Fibroblast of lung (primary cell): Measurements from ENCODE around the gene VWA8. TPM values are rescaled to one million over a fixed set of nuclear protein-coding genes. Genes with fewer than 3 reads are reported as not detected.

Source experiments
- DNase-seq, 2 donors: peaks; one replicate each; pipeline versions ENCODE4 v3.0.0 to v3.0.0-alpha.2; 2010; ENCODE audit warnings: low read depth in 2 of 2
- H2AFZ ChIP-seq: 2 replicates; pipeline ENCODE4 v1.5.1; 2012; ENCODE audit warnings: low read length, control low read depth, inconsistent platforms
- H3K27ac ChIP-seq: 2 replicates; pipeline ENCODE4 v1.5.1; 2011; ENCODE audit warnings: low read length, control low read depth; ENCODE audit not compliant: insufficient read depth
- H3K27me3 ChIP-seq: 2 replicates; pipeline ENCODE4 v1.5.1; 2011; ENCODE audit warnings: mild to moderate bottlenecking, low read length; ENCODE audit not compliant: control insufficient read depth, insufficient read depth
- H3K36me3 ChIP-seq: 2 replicates; pipeline ENCODE4 v1.5.1; 2011; ENCODE audit warnings: low read length; ENCODE audit not compliant: control insufficient read depth, insufficient read depth
- H3K4me1 ChIP-seq: 2 replicates; pipeline ENCODE4 v1.5.1; 2011; ENCODE audit warnings: low read length; ENCODE audit not compliant: control insufficient read depth, insufficient read depth; ENCODE audit errors: extremely low read depth
- H3K4me2 ChIP-seq: 2 replicates; pipeline ENCODE4 v1.5.1; 2011; ENCODE audit warnings: low read length, control low read depth; ENCODE audit not compliant: insufficient read depth; ENCODE audit errors: extremely low read depth
- H3K4me3 ChIP-seq, 4 experiments: fragments of 200-600 bp in 1 of 4; sonication (generic) in 1 of 4; replicated peaks in 1 of 4; 2 replicates each; pipeline ENCODE4 v1.5.1; 2011 to 2016; ENCODE audit warnings: low read length in 4 of 4, low read depth in 3 of 4, mild to moderate bottlenecking in 3 of 4, control low read depth in 2 of 4, inconsistent platforms in 1 of 4, mixed read lengths in 1 of 4; ENCODE audit not compliant: insufficient read depth in 1 of 4; ENCODE audit errors: control extremely low read depth in 1 of 4
- H3K79me2 ChIP-seq: 2 replicates; pipeline ENCODE4 v1.5.1; 2012; ENCODE audit warnings: mild to moderate bottlenecking, low read length, inconsistent platforms; ENCODE audit not compliant: control insufficient read depth, insufficient read depth
- H3K9ac ChIP-seq: 2 replicates; pipeline ENCODE4 v1.5.1; 2011; ENCODE audit warnings: mild to moderate bottlenecking, low read length, control low read depth; ENCODE audit not compliant: insufficient read depth
- H3K9me3 ChIP-seq: 2 replicates; pipeline ENCODE4 v1.5.1; 2012; ENCODE audit warnings: low read depth, low read length; ENCODE audit not compliant: control insufficient read depth, insufficient read depth
- H4K20me1 ChIP-seq: 2 replicates; pipeline ENCODE4 v1.5.1; 2011; ENCODE audit warnings: low read length; ENCODE audit not compliant: control insufficient read depth, insufficient read depth; ENCODE audit errors: extremely low read depth
- EZH2 ChIP-seq: IDR thresholded peaks from 2 replicates; pipeline ENCODE4 v1.5.1; 2012; ENCODE audit warnings: low read length, control low read depth, mild to moderate bottlenecking; ENCODE audit errors: missing control alignments
- polyA plus RNA-seq, 2 donors: library from polyadenylated mRNA; depleted of rRNA in 1 of 2; stranded (reverse) in 1 of 2; unstranded in 1 of 2; fragments of >200 nt; gene quantifications; 2 replicates each; pipeline ENCODE4 v1.2.1, GENCODE V29; 2011 to 2012; ENCODE audit warnings: missing spikeins in 1 of 2
- total RNA-seq: library from RNA; depleted of rRNA; stranded (reverse); fragments of >200 nt; gene quantifications from 2 replicates; pipeline ENCODE4 v1.2.1, GENCODE V29; 2014
- TF ChIP-seq, protein P1 (sequence below), 2 donors: IDR thresholded peaks in 1 of 2; conservative IDR thresholded peaks in 1 of 2; 1 replicate in 1 of 2; 2 replicates in 1 of 2; pipeline ENCODE4 v1.5.1; 2011 to 2012; ENCODE audit warnings: low read length in 2 of 2, control low read depth in 1 of 2, inconsistent platforms in 1 of 2, low read depth in 1 of 2, mild to moderate bottlenecking in 1 of 2

Gene VWA8
- total and polyA plus RNA-seq, 2 donors (not counting 1 experiment from before 2014, with no cell fraction given): 12.6 to 29.9 TPM

DNA sequence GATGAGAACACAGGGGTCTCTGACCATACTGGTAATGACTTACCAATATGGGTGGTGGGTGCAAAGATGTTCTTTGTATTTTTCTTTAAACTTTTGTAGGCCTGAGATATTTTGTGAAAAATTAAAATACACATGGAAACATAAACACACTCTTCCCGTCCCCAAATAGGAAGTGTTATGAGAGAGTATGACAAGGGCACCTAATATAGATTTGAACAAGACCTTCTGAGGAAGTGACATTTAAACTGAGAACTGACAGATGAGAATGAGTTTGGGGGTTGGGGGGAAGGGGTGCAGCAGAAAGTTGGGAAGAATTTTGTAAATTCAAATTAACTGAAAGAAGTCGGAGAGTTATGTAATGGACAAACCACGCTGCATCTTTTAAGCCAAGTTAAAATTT is 279.3 kb downstream of the VWA8 start:
- Histone ChIP-seq H3K79me2 (no peaks in the 10 kb centered on the region), H3K4me2 (no peak overlapping the region), H3K4me1 (no peaks in the 10 kb centered on the region), H2AFZ (no peak overlapping the region), H4K20me1 (no peaks in the 10 kb centered on the region), H3K36me3 (no peaks in the 10 kb centered on the region), H3K9me3 (no peaks in the 10 kb centered on the region), H3K9ac (no peak overlapping the region), H3K27ac (no peak overlapping the region), H3K4me3 (no peak overlapping the region), H3K27me3 (no peaks in the 10 kb centered on the region)
- TF ChIP-seq, protein P1, sequence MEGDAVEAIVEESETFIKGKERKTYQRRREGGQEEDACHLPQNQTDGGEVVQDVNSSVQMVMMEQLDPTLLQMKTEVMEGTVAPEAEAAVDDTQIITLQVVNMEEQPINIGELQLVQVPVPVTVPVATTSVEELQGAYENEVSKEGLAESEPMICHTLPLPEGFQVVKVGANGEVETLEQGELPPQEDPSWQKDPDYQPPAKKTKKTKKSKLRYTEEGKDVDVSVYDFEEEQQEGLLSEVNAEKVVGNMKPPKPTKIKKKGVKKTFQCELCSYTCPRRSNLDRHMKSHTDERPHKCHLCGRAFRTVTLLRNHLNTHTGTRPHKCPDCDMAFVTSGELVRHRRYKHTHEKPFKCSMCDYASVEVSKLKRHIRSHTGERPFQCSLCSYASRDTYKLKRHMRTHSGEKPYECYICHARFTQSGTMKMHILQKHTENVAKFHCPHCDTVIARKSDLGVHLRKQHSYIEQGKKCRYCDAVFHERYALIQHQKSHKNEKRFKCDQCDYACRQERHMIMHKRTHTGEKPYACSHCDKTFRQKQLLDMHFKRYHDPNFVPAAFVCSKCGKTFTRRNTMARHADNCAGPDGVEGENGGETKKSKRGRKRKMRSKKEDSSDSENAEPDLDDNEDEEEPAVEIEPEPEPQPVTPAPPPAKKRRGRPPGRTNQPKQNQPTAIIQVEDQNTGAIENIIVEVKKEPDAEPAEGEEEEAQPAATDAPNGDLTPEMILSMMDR (conservative IDR thresholded peaks at IDR 0.05 in 1 of 2, IDR thresholded peaks at IDR 0.05 in 1 of 2; ENCODE audit: low read depth in 1 of 2, low read length in 2 of 2): no peak
- no peak for TF ChIP-seq EZH2
- DNase-seq: no peak

DNA sequence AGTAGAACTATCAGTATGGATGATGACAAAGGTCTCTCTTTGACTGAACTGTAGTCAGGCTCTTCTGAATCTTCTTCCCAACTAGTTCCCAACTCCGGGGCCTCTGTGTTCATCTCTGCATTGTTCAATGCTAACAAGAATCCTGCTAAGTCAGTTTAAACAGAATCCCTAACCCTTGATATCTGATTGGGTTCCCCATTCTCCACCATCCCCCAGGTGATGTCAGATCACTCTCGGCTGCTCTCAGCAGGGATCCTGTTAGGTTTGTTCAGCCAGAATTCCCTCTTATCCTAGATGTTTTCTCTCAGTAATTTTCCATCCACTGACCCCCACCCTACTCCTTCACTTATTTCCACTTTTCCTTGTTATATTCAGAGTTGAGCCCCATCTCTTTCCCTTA is 280.0 kb downstream of the VWA8 start:
- Histone ChIP-seq H3K9me3 (no peaks in the 10 kb centered on the region), H3K27me3 (no peaks in the 10 kb centered on the region), H4K20me1 (no peaks in the 10 kb centered on the region), H3K36me3 (no peaks in the 10 kb centered on the region), H3K4me2 (no peak overlapping the region), H2AFZ (no peak overlapping the region), H3K79me2 (no peaks in the 10 kb centered on the region), H3K4me3 (no peak overlapping the region), H3K4me1 (no peaks in the 10 kb centered on the region), H3K9ac (no peak overlapping the region), H3K27ac (no peak overlapping the region)
- no peak for DNase-seq
- TF ChIP-seq, protein P1 (conservative IDR thresholded peaks at IDR 0.05 in 1 of 2, IDR thresholded peaks at IDR 0.05 in 1 of 2; ENCODE audit: low read depth in 1 of 2, low read length in 2 of 2): no peak
- no peak for TF ChIP-seq EZH2

DNA sequence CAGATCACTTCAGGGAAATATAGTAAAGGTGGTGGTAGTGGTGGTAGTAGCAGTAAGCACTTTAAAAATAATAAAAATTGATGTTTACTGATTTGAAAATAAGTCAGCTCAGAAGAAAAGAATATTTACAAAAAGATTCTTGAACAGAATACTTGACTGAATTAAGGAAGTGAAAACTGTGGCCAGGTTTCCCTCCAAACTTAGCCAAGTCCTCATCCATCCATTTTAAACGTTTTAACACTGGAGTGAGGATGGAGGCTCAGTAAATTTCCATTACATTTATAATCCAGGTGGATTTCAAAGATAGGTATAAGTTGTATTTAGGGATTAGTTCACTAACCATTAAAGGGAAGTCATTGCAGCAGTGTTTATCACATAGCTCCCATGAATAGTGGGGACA is 282.1 kb downstream of the VWA8 start:
- H3K36me3 ChIP-seq: no peaks in the 10 kb centered on the region
- no peak for DNase-seq
- H3K4me3 ChIP-seq: no peak overlapping the region
- H3K27ac ChIP-seq: no peak overlapping the region
- H3K9ac ChIP-seq: no peak overlapping the region
- no peak for TF ChIP-seq EZH2
- TF ChIP-seq, protein P1 (conservative IDR thresholded peaks at IDR 0.05 in 1 of 2, IDR thresholded peaks at IDR 0.05 in 1 of 2; ENCODE audit: low read depth in 1 of 2, low read length in 2 of 2): no peak
- H3K4me1 ChIP-seq: no peaks in the 10 kb centered on the region
- no peak overlapping the region for H2AFZ ChIP-seq
- H3K27me3 ChIP-seq: no peaks in the 10 kb centered on the region
- no peak overlapping the region for H3K4me2 ChIP-seq
- no peaks in the 10 kb centered on the region for H4K20me1 ChIP-seq
- H3K79me2 ChIP-seq: no peaks in the 10 kb centered on the region
- H3K9me3 ChIP-seq: no peaks in the 10 kb centered on the region
